ENCODE results near the gene PRKCH. TPM values are rescaled to one million over a fixed set of nuclear protein-coding genes. Genes with fewer than 3 reads are reported as not detected.

PRKCH gene
- polyA plus RNA-seq, 2 of the 4 experiments (the other 2 are of a cell fraction): 10.0 to 10.2 TPM

GRCh38 chr14:61374284-61374683 is 52.9 kb downstream of the PRKCH start:
- Histone ChIP-seq H3K27ac (no peak overlapping the region), H3K4me3 (no peak overlapping the region), H3K4me2 (no peak overlapping the region), H3K9me3 (peaks cover 26% of the 10 kb centered on the region), H3K4me1 (no peaks in the 10 kb centered on the region)
- DNase-seq (ENCODE audit: low read depth in 1 of 2, low spot score in 1 of 2): no peak
- FAIRE-seq: no peak
- ChIA-PET CTCF (no interaction called here), POLR2A (no interaction called here)
- 32% methylated on average over 3 of the region's 3 CpGs for WGBS (ENCODE audit: missing lambda C conversion rate)
- TF ChIP-seq USF2 (IDR thresholded peaks at IDR 0.05) (no peak), ZSCAN20 (CRISPR knock-in tag; IDR thresholded peaks at IDR 0.05) (no peak)
- no peak for ATAC-seq

DNA sequence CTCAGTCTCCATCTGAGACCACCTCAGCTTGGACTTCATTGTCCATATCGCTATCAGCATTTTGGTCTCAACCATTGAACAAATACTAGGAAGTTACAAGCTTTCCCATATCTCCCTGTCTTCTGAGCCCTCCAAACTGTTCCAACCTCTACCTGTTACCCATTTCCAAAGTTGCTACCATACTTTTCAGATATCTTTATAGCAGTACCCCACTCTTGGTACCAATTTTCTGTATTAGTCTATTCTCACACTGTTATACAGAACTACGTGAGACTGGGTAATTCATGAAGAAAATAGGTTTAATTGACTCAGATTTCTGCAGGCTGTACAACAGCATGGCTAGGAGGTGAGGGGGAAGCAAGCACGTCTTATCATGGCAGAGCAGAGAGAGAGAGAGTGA is 53.8 kb downstream of the PRKCH start:
- no peak for TF ChIP-seq ZFP36 (IDR thresholded peaks at IDR 0.05; ENCODE audit: borderline replicate concordance, partially characterized antibody)
- 56% methylated on average over 3 of the region's 3 CpGs for WGBS (ENCODE audit: missing lambda C conversion rate)
- Histone ChIP-seq H3K4me3 (no peak overlapping the region), H3K9me3 (peaks cover 26% of the 10 kb centered on the region), H3K4me2 (no peak overlapping the region), H3K4me1 (no peaks in the 10 kb centered on the region), H3K27ac (no peak overlapping the region)
- no peak for FAIRE-seq
- POLR2A ChIA-PET: no interaction called here
- CTCF ChIA-PET: no interaction called here
- DNase-seq (ENCODE audit: low read depth in 1 of 2, low spot score in 1 of 2): no peak
- no peak for ATAC-seq

- CTCF ChIA-PET: interaction anchor here (0.7 to 1.5 kb wide), 3 partner anchors 13 to 66 kb away, joined by 3 read pairs; no protein-coding TSS in a partner anchor
- WGBS (ENCODE audit: missing lambda C conversion rate): 71% methylated on average over 1 of the region's 1 CpG
Observed at GRCh38 chr14:61376314-61376713, 54.9 kb downstream of the PRKCH start.

More at GRCh38 chr14:61376314-61376713, 54.9 kb downstream of the PRKCH start:
- TF ChIP-seq JUNB (IDR thresholded peaks at IDR 0.05) (no peak), REST (IDR thresholded peaks at IDR 0.05) (no peak), HOXB5 (CRISPR knock-in tag; IDR thresholded peaks at IDR 0.05) (no peak), MYC (IDR thresholded peaks at IDR 0.05; ENCODE audit: borderline replicate concordance, low read length) (no peak), KDM1A (IDR thresholded peaks at IDR 0.05; ENCODE audit: low read depth) (no peak), MAZ (IDR thresholded peaks at IDR 0.05; ENCODE audit: borderline replicate concordance, low read depth, low read length) (no peak), JUN (IDR thresholded peaks at IDR 0.05) (no peak), NPAS2 (CRISPR knock-in tag; IDR thresholded peaks at IDR 0.05; ENCODE audit: borderline replicate concordance) (no peak), FOSB (CRISPR knock-in tag; IDR thresholded peaks at IDR 0.05) (no peak), RFX5 (IDR thresholded peaks at IDR 0.05) (no peak), FOSL2 (IDR thresholded peaks at IDR 0.05) (no peak), FOSL2 (CRISPR knock-in tag; IDR thresholded peaks at IDR 0.05) (no peak), CBX8 (IDR thresholded peaks at IDR 0.05) (no peak), CTCF (IDR thresholded peaks at IDR 0.05) (no peak), RARB (CRISPR knock-in tag; IDR thresholded peaks at IDR 0.05) (no peak), SMC3 (IDR thresholded peaks at IDR 0.05) (no peak), CHD2 (IDR thresholded peaks at IDR 0.05; ENCODE audit: low read length, partially characterized antibody) (no peak)
- TF ChIP-seq, protein P1, sequence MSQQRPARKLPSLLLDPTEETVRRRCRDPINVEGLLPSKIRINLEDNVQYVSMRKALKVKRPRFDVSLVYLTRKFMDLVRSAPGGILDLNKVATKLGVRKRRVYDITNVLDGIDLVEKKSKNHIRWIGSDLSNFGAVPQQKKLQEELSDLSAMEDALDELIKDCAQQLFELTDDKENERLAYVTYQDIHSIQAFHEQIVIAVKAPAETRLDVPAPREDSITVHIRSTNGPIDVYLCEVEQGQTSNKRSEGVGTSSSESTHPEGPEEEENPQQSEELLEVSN (IDR thresholded peaks at IDR 0.05; ENCODE audit: borderline replicate concordance, low read depth): no peak
- POLR2A ChIA-PET: no interaction called here
- Histone ChIP-seq H3K27ac (no peak overlapping the region), H3K4me3 (no peak overlapping the region), H3K9me3 (peaks cover 26% of the 10 kb centered on the region), H3K4me2 (no peak overlapping the region), H3K4me1 (no peaks in the 10 kb centered on the region)
- no peak for ATAC-seq
- FAIRE-seq: no peak
- no peak for DNase-seq (ENCODE audit: low read depth in 1 of 2, low spot score in 1 of 2)

Measured in A549 (cell line).